ENCODE data around the gene IMMT.

- TF ChIP-seq POLR2AphosphoS5 (IDR thresholded peaks at IDR 0.05) (no peak), CTCF (IDR thresholded peaks at IDR 0.05) (no peak)
Observed at GRCh38 chr2:86140969-86141392, 54.3 kb downstream of the IMMT start.

Measured in upper lobe of left lung (tissue), 4 donors.